ENCODE data around the gene TAF1.
"Not testable (repeated sequence)": the region's sequence is repeated elsewhere in the genome, so short reads cannot be mapped to it uniquely, and the experiment has no call there.

The TAF1 gene

GRCh38 chrX:71365875-71366673 is at the start of gene TAF1:
TSS of gene TAF1 (plus strand) at chrX:71366357. CDS start at chrX:71366375, 18 bp downstream.
- in situ Hi-C loops (cut with MboI; ENCODE audit: low pct_unique_long_range_greater_than_20kb, low sequenced_read_pairs), result no loop called here
- DNase-seq, result peak; percentile 100

- DNase-seq; in situ Hi-C loops (cut with MboI; ENCODE audit: low pct_unique_long_range_greater_than_20kb, low sequenced_read_pairs): not testable (repeated sequence)
Measured at GRCh38 chrX:71316959-71317358, 49.2 kb upstream of the TAF1 start.

GRCh38 chrX:71320126-71320525 is 46.0 kb upstream of the TAF1 start:
- in situ Hi-C loops (cut with MboI; ENCODE audit: low pct_unique_long_range_greater_than_20kb, low sequenced_read_pairs), result no loop called here
- DNase-seq, result peak; percentile 76

- DNase-seq, result no peak
- in situ Hi-C loops (cut with MboI; ENCODE audit: low pct_unique_long_range_greater_than_20kb, low sequenced_read_pairs), result no loop called here
Measured at GRCh38 chrX:71321731-71322130, 44.4 kb upstream of the TAF1 start.

- in situ Hi-C loops (cut with MboI; ENCODE audit: low pct_unique_long_range_greater_than_20kb, low sequenced_read_pairs), result not testable (repeated sequence)
Measured at GRCh38 chrX:71324452-71324851, 41.7 kb upstream of the TAF1 start.

GRCh38 chrX:71326394-71326793 is 39.8 kb upstream of the TAF1 start:
- in situ Hi-C loops (cut with MboI; ENCODE audit: low pct_unique_long_range_greater_than_20kb, low sequenced_read_pairs), result no loop called here

More at GRCh38 chrX:71324452-71324851, 41.7 kb upstream of the TAF1 start:
- DNase-seq, result not testable (repeated sequence)

GRCh38 chrX:71349151-71349665 is 16.9 kb upstream of the TAF1 start:
- in situ Hi-C loops (cut with MboI; ENCODE audit: low pct_unique_long_range_greater_than_20kb, low sequenced_read_pairs); DNase-seq: not testable (repeated sequence)

More at GRCh38 chrX:71326394-71326793, 39.8 kb upstream of the TAF1 start:
- DNase-seq, result no peak

- in situ Hi-C loops (cut with MboI; ENCODE audit: low pct_unique_long_range_greater_than_20kb, low sequenced_read_pairs); DNase-seq: not testable (repeated sequence)
Measured at GRCh38 chrX:71349867-71350266, 16.3 kb upstream of the TAF1 start.

GRCh38 chrX:71352439-71352838 is 13.7 kb upstream of the TAF1 start:
- DNase-seq; in situ Hi-C loops (cut with MboI; ENCODE audit: low pct_unique_long_range_greater_than_20kb, low sequenced_read_pairs): not testable (repeated sequence)

GRCh38 chrX:71364221-71364620 is 1.9 kb upstream of the TAF1 start:
- in situ Hi-C loops (cut with MboI; ENCODE audit: low pct_unique_long_range_greater_than_20kb, low sequenced_read_pairs), result no loop called here
- DNase-seq, result no peak

GRCh38 chrX:71365356-71365874 is 742 bp upstream of the TAF1 start:
- in situ Hi-C loops (cut with MboI; ENCODE audit: low pct_unique_long_range_greater_than_20kb, low sequenced_read_pairs), result no loop called here
- DNase-seq, result no peak

- in situ Hi-C loops (cut with MboI; ENCODE audit: low pct_unique_long_range_greater_than_20kb, low sequenced_read_pairs), result no loop called here
- DNase-seq, result peak; percentile 55
Measured at GRCh38 chrX:71366674-71367256, 608 bp downstream of the TAF1 start.

GRCh38 chrX:71367396-71367795 is 1.2 kb downstream of the TAF1 start:
- DNase-seq, result no peak
- in situ Hi-C loops (cut with MboI; ENCODE audit: low pct_unique_long_range_greater_than_20kb, low sequenced_read_pairs), result no loop called here

GRCh38 chrX:71372388-71372787 is 6.2 kb downstream of the TAF1 start:
- DNase-seq, result no peak
- in situ Hi-C loops (cut with MboI; ENCODE audit: low pct_unique_long_range_greater_than_20kb, low sequenced_read_pairs), result no loop called here

- no peak for DNase-seq
- in situ Hi-C loops (cut with MboI; ENCODE audit: low pct_unique_long_range_greater_than_20kb, low sequenced_read_pairs), result no loop called here
Measured at GRCh38 chrX:71378732-71379131, 12.6 kb downstream of the TAF1 start.

- DNase-seq; in situ Hi-C loops (cut with MboI; ENCODE audit: low pct_unique_long_range_greater_than_20kb, low sequenced_read_pairs): not testable (repeated sequence)
Measured at GRCh38 chrX:71391725-71392124, 25.6 kb downstream of the TAF1 start.

- no peak for DNase-seq
- in situ Hi-C loops (cut with MboI; ENCODE audit: low pct_unique_long_range_greater_than_20kb, low sequenced_read_pairs), result no loop called here
Measured at GRCh38 chrX:71393919-71394318, 27.8 kb downstream of the TAF1 start.

- DNase-seq, result no peak
- in situ Hi-C loops (cut with MboI; ENCODE audit: low pct_unique_long_range_greater_than_20kb, low sequenced_read_pairs), result no loop called here
Measured at GRCh38 chrX:71396576-71396975, 30.4 kb downstream of the TAF1 start.

- in situ Hi-C loops (cut with MboI; ENCODE audit: low pct_unique_long_range_greater_than_20kb, low sequenced_read_pairs), result no loop called here
- no peak for DNase-seq
Measured at GRCh38 chrX:71400710-71401109, 34.6 kb downstream of the TAF1 start.

GRCh38 chrX:71416260-71416659 is 50.1 kb downstream of the TAF1 start:
- in situ Hi-C loops (cut with MboI; ENCODE audit: low pct_unique_long_range_greater_than_20kb, low sequenced_read_pairs), result not testable (repeated sequence)

More at GRCh38 chrX:71416260-71416659, 50.1 kb downstream of the TAF1 start:
- DNase-seq, result not testable (repeated sequence)

Data from KBM-7 (cell line).